H1 (cell line): ENCODE measurements around the gene TRIM38.

ENCODE experiments used
- BRCA1 ChIP-seq: IDR thresholded peaks from 2 replicates; pipeline ENCODE4 v1.6.1; 2012; ENCODE audit warnings: low read depth, low read length, improper control_type of control experiment
- CHD2 ChIP-seq: IDR thresholded peaks from 2 replicates; pipeline ENCODE4 v1.6.1; 2012; ENCODE audit warnings: low read length, improper control_type of control experiment
- CREB1 ChIP-seq: IDR thresholded peaks from 2 replicates; pipeline ENCODE4 v1.6.1; 2012; ENCODE audit warnings: inconsistent platforms
- CTCF ChIP-seq, 3 experiments: IDR thresholded peaks; 1 replicate in 2 of 3; 2 replicates in 1 of 3; pipeline versions ENCODE4 v1.5.1 to v1.6.1; 2011; ENCODE audit warnings: low read length in 3 of 3, mild to moderate bottlenecking in 3 of 3, inconsistent platforms in 2 of 3, low read depth in 1 of 3, moderate library complexity in 1 of 3; ENCODE audit not compliant: insufficient read depth in 1 of 3; ENCODE audit errors: control extremely low read depth in 1 of 3
- EZH2 ChIP-seq: fragments of 200-600 bp; sonication (generic); IDR thresholded peaks from 2 replicates; pipeline ENCODE4 v1.7.1; 2012; ENCODE audit warnings: low read depth, mild to moderate bottlenecking, moderate library complexity, low read length, inconsistent platforms; ENCODE audit not compliant: severe bottlenecking
- MAX ChIP-seq: IDR thresholded peaks from 2 replicates; pipeline ENCODE4 v1.6.1; 2012; ENCODE audit warnings: inconsistent platforms
- POU5F1 ChIP-seq: IDR thresholded peaks from 2 replicates; pipeline ENCODE4 v1.6.1; 2011; ENCODE audit warnings: low read depth, mild to moderate bottlenecking, low read length, moderate library complexity
- RBBP5 ChIP-seq: IDR thresholded peaks from 2 replicates; pipeline ENCODE4 v1.7.1; 2012; ENCODE audit warnings: low read depth, mild to moderate bottlenecking, inconsistent platforms, low read length, moderate library complexity, borderline replicate concordance
- SIRT6 ChIP-seq: IDR thresholded peaks from one replicate; pipeline ENCODE4 v1.7.1; 2012; ENCODE audit warnings: low read length, inconsistent platforms

- no peak for TF ChIP-seq CHD2
- no peak for TF ChIP-seq RBBP5
- TF ChIP-seq POU5F1, result no peak
- no peak for TF ChIP-seq MAX
- TF ChIP-seq BRCA1, result no peak
- TF ChIP-seq CTCF (IDR thresholded peaks at IDR 0.05; ENCODE audit: control extremely low read depth in 1 of 3, insufficient read depth in 1 of 3, low read depth in 1 of 3, low read length in 3 of 3), result no peak
- no peak for TF ChIP-seq CREB1
- TF ChIP-seq EZH2, result no peak
- TF ChIP-seq SIRT6, result no peak
Observed at GRCh38 chr6:25965058-25965457, 2.5 kb downstream of the TRIM38 start.
